ENCODE results near the gene SYNE3.

SYNE3 gene

DNA sequence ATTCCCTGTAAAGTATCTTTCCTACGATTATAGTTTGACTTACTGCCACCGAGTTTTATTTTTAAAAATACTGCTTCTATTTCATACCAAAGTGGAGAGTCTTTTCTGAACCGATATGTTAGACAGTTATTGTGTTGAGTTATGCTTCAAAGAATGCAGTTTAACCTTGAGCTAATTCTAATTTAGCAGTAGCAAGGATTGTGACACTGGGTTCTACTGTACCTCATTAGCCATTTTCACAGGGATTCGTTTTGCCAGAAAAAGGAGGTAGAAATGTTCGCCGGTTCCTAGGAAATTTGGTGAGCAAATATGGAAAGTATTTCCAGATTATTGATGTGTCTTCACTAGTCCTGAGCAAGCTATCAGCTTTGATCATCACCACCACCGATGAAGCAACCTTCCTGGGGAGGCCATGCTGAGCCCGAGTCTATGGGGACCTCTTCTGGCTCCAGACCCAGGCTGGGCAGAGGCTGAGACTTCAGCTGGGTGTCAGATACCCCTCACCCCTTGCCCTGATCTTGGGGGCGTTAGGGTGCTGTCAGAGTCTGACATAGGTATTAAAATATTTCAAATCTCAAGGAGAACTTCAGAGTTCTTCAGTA is 32.0 kb upstream of the SYNE3 start:
- Histone ChIP-seq H3K9me3 (replicated peaks; ENCODE audit: low read length) (peaks cover 7% of the 10 kb centered on the region), H3K27me3 (ENCODE audit: control insufficient read depth, insufficient read depth, low read length) (no peaks in the 10 kb centered on the region), H3K4me1 (ENCODE audit: control insufficient read depth, insufficient read depth, low read length) (peaks cover 28% of the 10 kb centered on the region), H3K4me3 (ENCODE audit: low read length) (no peak overlapping the region), H3K4me2 (ENCODE audit: low read length) (no peak overlapping the region), H3K9ac (ENCODE audit: low read depth, low read length) (no peak overlapping the region), H3K36me3 (ENCODE audit: insufficient read depth, low read length) (peaks cover 3% of the 10 kb centered on the region)

DNA sequence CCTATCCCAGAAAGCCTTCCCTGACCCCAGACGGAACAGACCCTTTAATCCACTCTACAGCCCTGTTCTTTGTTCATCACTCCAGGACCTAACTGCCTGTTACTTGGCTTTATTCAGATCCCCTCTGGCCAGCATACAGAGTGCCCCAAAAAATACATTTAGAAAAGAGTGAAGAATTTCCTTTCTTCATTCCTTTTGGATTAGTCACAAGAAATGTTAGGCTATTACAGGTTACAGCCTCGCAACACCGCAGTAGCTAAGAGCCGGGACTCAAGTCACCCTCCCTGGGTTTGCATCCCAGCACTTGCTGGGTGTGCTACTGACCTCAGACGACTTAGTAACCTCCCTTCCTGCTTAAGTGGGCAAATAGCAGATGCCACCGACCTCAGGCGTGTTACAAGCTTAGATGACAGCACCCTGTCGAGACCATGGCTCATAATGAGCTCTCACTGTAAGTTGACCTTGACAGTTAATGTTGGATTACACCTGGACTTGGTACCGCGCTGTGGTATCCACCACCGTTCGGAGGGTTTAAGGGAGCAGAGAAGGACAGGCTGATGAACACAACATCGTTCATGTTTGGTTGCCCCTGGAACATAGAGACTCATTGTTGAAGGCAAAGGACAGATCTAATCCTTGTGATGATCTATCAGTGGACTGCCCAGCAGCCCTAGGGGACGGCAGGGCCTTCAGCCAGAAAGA is 31.3 kb upstream of the SYNE3 start:
- Histone ChIP-seq H3K4me3 (ENCODE audit: low read length) (no peak overlapping the region), H3K27me3 (ENCODE audit: control insufficient read depth, insufficient read depth, low read length) (no peaks in the 10 kb centered on the region), H3K36me3 (ENCODE audit: insufficient read depth, low read length) (peaks cover 3% of the 10 kb centered on the region), H3K4me2 (ENCODE audit: low read length) (no peak overlapping the region), H3K9me3 (replicated peaks; ENCODE audit: low read length) (peaks cover 7% of the 10 kb centered on the region), H3K4me1 (ENCODE audit: control insufficient read depth, insufficient read depth, low read length) (peaks cover 28% of the 10 kb centered on the region), H3K9ac (ENCODE audit: low read depth, low read length) (no peak overlapping the region)

- H3K9ac ChIP-seq (ENCODE audit: low read depth, low read length): no peak overlapping the region
- H3K27me3 ChIP-seq (ENCODE audit: control insufficient read depth, insufficient read depth, low read length): no peaks in the 10 kb centered on the region
- no peak overlapping the region for H3K4me2 ChIP-seq (ENCODE audit: low read length)
- H3K4me1 ChIP-seq (ENCODE audit: control insufficient read depth, insufficient read depth, low read length): peaks cover 28% of the 10 kb centered on the region
- H3K4me3 ChIP-seq (ENCODE audit: low read length): no peak overlapping the region
- peaks cover 3% of the 10 kb centered on the region for H3K36me3 ChIP-seq (ENCODE audit: insufficient read depth, low read length)
- H3K9me3 ChIP-seq (replicated peaks; ENCODE audit: low read length): peaks cover 7% of the 10 kb centered on the region
Measured at GRCh38 chr14:95547272-95547625, 30.8 kb upstream of the SYNE3 start.

DNA sequence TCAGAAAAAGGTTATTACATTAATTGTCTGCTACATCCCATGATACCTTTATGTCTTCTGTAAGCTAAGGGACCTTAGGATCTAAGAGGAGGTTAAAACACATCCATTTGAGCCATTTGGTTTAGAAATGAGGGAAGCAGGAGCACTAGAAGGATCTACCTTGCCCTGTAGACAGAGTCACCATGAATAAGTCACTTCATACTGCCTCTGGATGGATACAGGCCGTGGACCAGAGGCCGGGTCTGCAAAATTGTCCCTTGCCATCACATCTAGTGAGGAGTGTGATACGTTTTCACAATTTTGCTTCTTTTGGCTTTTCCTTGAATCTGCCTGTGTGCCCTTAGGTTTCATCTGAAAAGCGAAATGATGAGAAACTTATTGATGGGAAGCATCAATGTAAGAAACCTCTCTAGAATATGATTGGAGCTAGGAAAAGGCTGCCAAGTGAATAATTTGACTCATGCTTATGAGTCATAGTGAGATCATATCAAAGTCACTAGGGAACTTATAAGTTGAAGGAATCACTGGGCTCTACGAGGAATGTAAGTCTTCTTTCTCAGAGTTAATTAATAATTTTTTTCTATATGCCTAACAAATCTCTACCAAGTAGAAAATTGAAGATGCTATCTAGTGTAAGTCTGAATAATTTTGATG is 29.2 kb upstream of the SYNE3 start:
- Histone ChIP-seq H3K36me3 (ENCODE audit: insufficient read depth, low read length) (peaks cover 3% of the 10 kb centered on the region), H3K9me3 (replicated peaks; ENCODE audit: low read length) (peaks cover 7% of the 10 kb centered on the region), H3K4me2 (ENCODE audit: low read length) (peak overlapping the region; percentile 25), H3K4me1 (ENCODE audit: control insufficient read depth, insufficient read depth, low read length) (peaks cover 28% of the 10 kb centered on the region), H3K27me3 (ENCODE audit: control insufficient read depth, insufficient read depth, low read length) (no peaks in the 10 kb centered on the region), H3K9ac (ENCODE audit: low read depth, low read length) (no peak overlapping the region), H3K4me3 (ENCODE audit: low read length) (no peak overlapping the region)

- no peaks in the 10 kb centered on the region for H3K27me3 ChIP-seq (ENCODE audit: control insufficient read depth, insufficient read depth, low read length)
- peaks cover under 1% of the 10 kb centered on the region for H3K36me3 ChIP-seq (ENCODE audit: insufficient read depth, low read length)
- no peak overlapping the region for H3K4me3 ChIP-seq (ENCODE audit: low read length)
- no peak overlapping the region for H3K9ac ChIP-seq (ENCODE audit: low read depth, low read length)
- peaks cover 28% of the 10 kb centered on the region for H3K4me1 ChIP-seq (ENCODE audit: control insufficient read depth, insufficient read depth, low read length)
- no peak overlapping the region for H3K4me2 ChIP-seq (ENCODE audit: low read length)
- peaks cover 7% of the 10 kb centered on the region for H3K9me3 ChIP-seq (replicated peaks; ENCODE audit: low read length)
Measured at GRCh38 chr14:95544588-95544987, 28.1 kb upstream of the SYNE3 start.

DNA sequence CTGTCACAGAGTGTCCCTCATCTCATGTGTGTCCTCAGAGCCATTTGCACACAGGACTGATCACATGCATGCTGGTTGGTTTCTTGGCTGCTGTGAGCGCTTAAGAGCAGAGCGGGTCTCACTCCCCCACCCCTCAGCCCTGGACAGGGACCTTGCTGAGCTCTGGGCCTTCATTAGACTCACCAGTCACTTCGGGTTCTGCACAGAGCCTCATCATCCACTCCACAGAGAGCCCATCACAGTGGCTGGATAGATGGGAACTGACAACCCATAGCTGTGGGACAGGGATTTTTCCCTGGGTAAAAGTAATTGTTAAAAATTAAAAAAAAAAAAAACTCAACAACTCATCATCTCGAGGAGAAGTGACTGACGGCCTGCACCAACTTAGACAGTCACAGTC is 26.6 kb upstream of the SYNE3 start:
- Histone ChIP-seq H3K4me1 (ENCODE audit: control insufficient read depth, insufficient read depth, low read length) (peaks cover 26% of the 10 kb centered on the region), H3K9ac (ENCODE audit: low read depth, low read length) (no peak overlapping the region)

DNA sequence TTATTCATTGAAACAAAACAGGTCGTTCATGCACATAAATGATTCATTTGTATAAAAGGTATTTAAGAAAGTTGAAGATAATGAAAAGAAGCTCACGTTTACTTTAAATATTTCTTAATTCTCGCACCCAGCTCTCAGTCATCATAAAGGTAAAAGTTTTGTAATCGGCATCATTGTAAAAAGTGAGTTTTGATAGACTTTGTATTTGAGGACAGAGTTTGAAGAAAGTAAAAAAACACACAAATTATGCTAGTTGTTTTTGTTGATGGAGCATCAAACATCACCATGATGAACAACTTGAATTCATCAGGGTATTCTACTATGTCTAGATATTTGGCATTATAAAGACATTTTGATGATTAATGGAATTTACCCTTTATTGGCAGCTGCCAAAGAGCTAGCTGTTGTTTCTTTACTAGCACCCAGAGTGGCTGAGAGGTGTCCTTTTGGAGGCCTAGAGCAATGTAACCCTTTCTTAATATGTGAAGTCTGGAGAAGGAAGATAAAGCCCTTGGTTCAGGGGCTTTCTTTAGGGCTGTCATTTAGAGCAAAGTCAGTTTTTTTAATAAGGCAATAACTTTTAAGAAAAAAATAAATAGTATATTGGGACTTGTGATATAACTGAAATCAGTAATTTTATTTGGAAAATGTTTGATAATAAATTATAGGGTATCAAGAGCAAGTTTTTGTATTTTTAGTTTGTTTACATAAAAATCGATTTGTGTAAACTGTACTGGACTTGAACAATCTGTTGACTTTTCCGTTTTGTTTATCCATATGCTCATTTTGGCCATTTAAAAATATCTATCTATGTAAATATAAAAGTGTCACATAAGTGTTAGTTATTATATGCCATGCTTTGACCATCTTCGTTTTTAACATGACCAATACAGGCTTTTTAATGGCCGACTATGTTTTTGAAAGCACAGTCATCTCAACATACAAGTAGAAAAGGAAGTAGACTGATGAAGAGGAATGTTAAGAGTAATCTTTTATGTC is 25.8 kb upstream of the SYNE3 start:
- H3K27me3 ChIP-seq (ENCODE audit: control insufficient read depth, insufficient read depth, low read length): no peaks in the 10 kb centered on the region
- peaks cover 7% of the 10 kb centered on the region for H3K9me3 ChIP-seq (replicated peaks; ENCODE audit: low read length)
- H3K9ac ChIP-seq (ENCODE audit: low read depth, low read length): no peak overlapping the region
- no peaks in the 10 kb centered on the region for H3K36me3 ChIP-seq (ENCODE audit: insufficient read depth, low read length)
- H3K4me1 ChIP-seq (ENCODE audit: control insufficient read depth, insufficient read depth, low read length): peaks cover 24% of the 10 kb centered on the region
- no peak overlapping the region for H3K4me3 ChIP-seq (ENCODE audit: low read length)
- no peak overlapping the region for H3K4me2 ChIP-seq (ENCODE audit: low read length)

More for the DNA sequence above, 26.6 kb upstream of the SYNE3 start:
- Histone ChIP-seq H3K4me2 (ENCODE audit: low read length) (no peak overlapping the region), H3K4me3 (ENCODE audit: low read length) (no peak overlapping the region), H3K27me3 (ENCODE audit: control insufficient read depth, insufficient read depth, low read length) (no peaks in the 10 kb centered on the region), H3K36me3 (ENCODE audit: insufficient read depth, low read length) (no peaks in the 10 kb centered on the region), H3K9me3 (replicated peaks; ENCODE audit: low read length) (peaks cover 7% of the 10 kb centered on the region)

GRCh38 chr14:95541346-95541745 is 24.9 kb upstream of the SYNE3 start:
- Histone ChIP-seq H3K36me3 (ENCODE audit: insufficient read depth, low read length) (no peaks in the 10 kb centered on the region), H3K4me1 (ENCODE audit: control insufficient read depth, insufficient read depth, low read length) (peaks cover 30% of the 10 kb centered on the region), H3K9ac (ENCODE audit: low read depth, low read length) (no peak overlapping the region), H3K4me2 (ENCODE audit: low read length) (no peak overlapping the region), H3K27me3 (ENCODE audit: control insufficient read depth, insufficient read depth, low read length) (no peaks in the 10 kb centered on the region), H3K4me3 (ENCODE audit: low read length) (no peak overlapping the region), H3K9me3 (replicated peaks; ENCODE audit: low read length) (peaks cover 7% of the 10 kb centered on the region)

GRCh38 chr14:95540236-95540855 is 23.9 kb upstream of the SYNE3 start:
- Histone ChIP-seq H3K4me1 (ENCODE audit: control insufficient read depth, insufficient read depth, low read length) (peaks cover 28% of the 10 kb centered on the region), H3K9me3 (replicated peaks; ENCODE audit: low read length) (peaks cover 3% of the 10 kb centered on the region), H3K4me3 (ENCODE audit: low read length) (no peak overlapping the region), H3K36me3 (ENCODE audit: insufficient read depth, low read length) (no peaks in the 10 kb centered on the region), H3K27me3 (ENCODE audit: control insufficient read depth, insufficient read depth, low read length) (no peaks in the 10 kb centered on the region), H3K9ac (ENCODE audit: low read depth, low read length) (no peak overlapping the region), H3K4me2 (ENCODE audit: low read length) (no peak overlapping the region)

GRCh38 chr14:95538801-95539509 is 22.5 kb upstream of the SYNE3 start:
- H3K27me3 ChIP-seq (ENCODE audit: control insufficient read depth, insufficient read depth, low read length): no peaks in the 10 kb centered on the region
- H3K9ac ChIP-seq (ENCODE audit: low read depth, low read length): no peak overlapping the region
- no peak overlapping the region for H3K4me3 ChIP-seq (ENCODE audit: low read length)
- H3K36me3 ChIP-seq (ENCODE audit: insufficient read depth, low read length): no peaks in the 10 kb centered on the region
- H3K4me2 ChIP-seq (ENCODE audit: low read length): no peak overlapping the region
- no peaks in the 10 kb centered on the region for H3K9me3 ChIP-seq (replicated peaks; ENCODE audit: low read length)
- peaks cover 19% of the 10 kb centered on the region for H3K4me1 ChIP-seq (ENCODE audit: control insufficient read depth, insufficient read depth, low read length)

All from skeletal muscle satellite cell (primary cell).